Measurements from ENCODE around the gene PTPN23. TPM values are rescaled to one million over a fixed set of nuclear protein-coding genes. Genes with fewer than 3 reads are reported as not detected.

Gene PTPN23
- polyA plus RNA-seq, 1 donor from 2014 or later, result 36.2 TPM

DNA sequence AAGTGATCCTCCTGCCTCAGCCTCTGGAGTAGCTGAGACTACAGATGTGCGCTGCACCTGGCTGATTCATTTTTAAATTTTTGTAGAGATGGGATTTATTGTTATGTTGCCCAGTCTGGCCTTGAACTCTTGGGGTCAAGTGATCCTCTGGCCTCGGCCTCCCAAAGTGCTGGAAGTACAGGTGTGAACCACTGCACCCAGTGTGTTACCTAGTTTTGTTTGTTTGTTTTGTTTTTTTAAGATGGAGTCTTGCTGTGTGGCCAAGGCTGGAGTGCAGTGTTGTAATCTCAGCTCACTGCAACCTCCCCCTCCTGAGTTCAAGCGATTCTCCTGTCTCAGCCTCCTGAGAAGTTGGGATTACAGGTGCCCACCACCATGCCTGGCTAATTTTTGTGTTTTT, 12.1 kb downstream of the PTPN23 start:
- Histone ChIP-seq H3K9me2 (ENCODE audit: insufficient read depth, low read length) (no peaks in the 10 kb centered on the region), H2AFZ (ENCODE audit: low read depth, low read length) (no peak overlapping the region), H3K9ac (ENCODE audit: low read length) (no peak overlapping the region), H3K9me3 (ENCODE audit: low read length) (no peaks in the 10 kb centered on the region), H4K20me1 (ENCODE audit: insufficient read depth) (no peaks in the 10 kb centered on the region), H3K36me3 (ENCODE audit: insufficient read depth, low read length) (no peaks in the 10 kb centered on the region), H3K27me3 (ENCODE audit: insufficient read depth, low read depth, low read length) (no peaks in the 10 kb centered on the region), H3F3A (ENCODE audit: insufficient read depth, low read length, poor library complexity, severe bottlenecking) (no peaks in the 10 kb centered on the region), H3K4me3 (ENCODE audit: low read length) (no peak overlapping the region), H3K27ac (ENCODE audit: low read length) (no peak overlapping the region), H3K4me2 (ENCODE audit: low read length) (no peak overlapping the region), H3K79me2 (replicated peaks; ENCODE audit: insufficient read depth, low read length) (peaks cover 29% of the 10 kb centered on the region)
- TF ChIP-seq EP300 (conservative IDR thresholded peaks at IDR 0.05; ENCODE audit: poor library complexity, severe bottlenecking), result no peak
- TF ChIP-seq MXI1 (conservative IDR thresholded peaks at IDR 0.05; ENCODE audit: poor library complexity, severe bottlenecking), result no peak

GRCh38 chr3:47394140-47394870, 13.5 kb downstream of the PTPN23 start:
- Histone ChIP-seq H3K36me3 (ENCODE audit: insufficient read depth, low read length) (no peaks in the 10 kb centered on the region), H2AFZ (ENCODE audit: low read depth, low read length) (no peak overlapping the region), H3K9me2 (ENCODE audit: insufficient read depth, low read length) (no peaks in the 10 kb centered on the region), H3K27me3 (ENCODE audit: insufficient read depth, low read depth, low read length) (no peaks in the 10 kb centered on the region), H4K20me1 (ENCODE audit: insufficient read depth) (no peaks in the 10 kb centered on the region), H3F3A (ENCODE audit: insufficient read depth, low read length, poor library complexity, severe bottlenecking) (no peaks in the 10 kb centered on the region), H3K4me3 (ENCODE audit: low read length) (no peak overlapping the region), H3K27ac (ENCODE audit: low read length) (no peak overlapping the region), H3K9me3 (ENCODE audit: low read length) (no peaks in the 10 kb centered on the region), H3K9ac (ENCODE audit: low read length) (no peak overlapping the region), H3K79me2 (replicated peaks; ENCODE audit: insufficient read depth, low read length) (peaks cover 22% of the 10 kb centered on the region), H3K4me2 (ENCODE audit: low read length) (no peak overlapping the region)
- TF ChIP-seq EP300 (conservative IDR thresholded peaks at IDR 0.05; ENCODE audit: poor library complexity, severe bottlenecking) (no peak), TAF1 (IDR thresholded peaks at IDR 0.05; ENCODE audit: low read depth) (no peak), EZH2 (IDR thresholded peaks at IDR 0.05; ENCODE audit: borderline replicate concordance, insufficient read depth, low read length, poor library complexity, severe bottlenecking) (no peak), POLR2AphosphoS5 (IDR thresholded peaks at IDR 0.05) (no peak), MXI1 (conservative IDR thresholded peaks at IDR 0.05; ENCODE audit: poor library complexity, severe bottlenecking) (no peak), REST (IDR thresholded peaks at IDR 0.05; ENCODE audit: borderline replicate concordance) (no peak), SMC3 (conservative IDR thresholded peaks at IDR 0.05; ENCODE audit: poor library complexity) (no peak), RAD21 (conservative IDR thresholded peaks at IDR 0.05) (no peak)
- TF ChIP-seq, protein P1, sequence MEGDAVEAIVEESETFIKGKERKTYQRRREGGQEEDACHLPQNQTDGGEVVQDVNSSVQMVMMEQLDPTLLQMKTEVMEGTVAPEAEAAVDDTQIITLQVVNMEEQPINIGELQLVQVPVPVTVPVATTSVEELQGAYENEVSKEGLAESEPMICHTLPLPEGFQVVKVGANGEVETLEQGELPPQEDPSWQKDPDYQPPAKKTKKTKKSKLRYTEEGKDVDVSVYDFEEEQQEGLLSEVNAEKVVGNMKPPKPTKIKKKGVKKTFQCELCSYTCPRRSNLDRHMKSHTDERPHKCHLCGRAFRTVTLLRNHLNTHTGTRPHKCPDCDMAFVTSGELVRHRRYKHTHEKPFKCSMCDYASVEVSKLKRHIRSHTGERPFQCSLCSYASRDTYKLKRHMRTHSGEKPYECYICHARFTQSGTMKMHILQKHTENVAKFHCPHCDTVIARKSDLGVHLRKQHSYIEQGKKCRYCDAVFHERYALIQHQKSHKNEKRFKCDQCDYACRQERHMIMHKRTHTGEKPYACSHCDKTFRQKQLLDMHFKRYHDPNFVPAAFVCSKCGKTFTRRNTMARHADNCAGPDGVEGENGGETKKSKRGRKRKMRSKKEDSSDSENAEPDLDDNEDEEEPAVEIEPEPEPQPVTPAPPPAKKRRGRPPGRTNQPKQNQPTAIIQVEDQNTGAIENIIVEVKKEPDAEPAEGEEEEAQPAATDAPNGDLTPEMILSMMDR (IDR thresholded peaks at IDR 0.05; ENCODE audit: poor library complexity, severe bottlenecking), result no peak

All from neural cell (in vitro differentiated cells).